GM21360 (cell line): Measurements from ENCODE around the gene GNRH2.
"Not testable (repeated sequence)": the region's sequence is repeated elsewhere in the genome, so short reads cannot be mapped to it uniquely, and the experiment has no call there.

Experiments used
- ATAC-seq: cut with Tn5 transposase; IDR thresholded peaks from one replicate; pipeline ENCODE4 v1.9.1; 2021; ENCODE audit warnings: mild to moderate bottlenecking, moderate library complexity; ENCODE audit not compliant: unreplicated experiment

The GNRH2 gene

GRCh38 chr20:3043322-3043721, at the start of gene GNRH2:
GNRH2 (plus strand) TSS chr20:3043622; CDS start chr20:3044415, 793 bp downstream.
- no peak for ATAC-seq

- ATAC-seq: no peak
Measured at GRCh38 chr20:2995796-2996195, 47.6 kb upstream of the GNRH2 start.

GRCh38 chr20:2998728-2999127, 44.7 kb upstream of the GNRH2 start:
- no peak for ATAC-seq

- no peak for ATAC-seq
Measured at GRCh38 chr20:3000852-3001523, 42.4 kb upstream of the GNRH2 start.

GRCh38 chr20:3003416-3003815, 40.0 kb upstream of the GNRH2 start:
- ATAC-seq: no peak

GRCh38 chr20:3010985-3011723, 32.3 kb upstream of the GNRH2 start:
- no peak for ATAC-seq

GRCh38 chr20:3011752-3012151, 31.7 kb upstream of the GNRH2 start:
- ATAC-seq: no peak

GRCh38 chr20:3013771-3014170, 29.7 kb upstream of the GNRH2 start:
- ATAC-seq: no peak

- ATAC-seq: no peak
Measured at GRCh38 chr20:3014179-3014578, 29.2 kb upstream of the GNRH2 start.

GRCh38 chr20:3014662-3015061, 28.8 kb upstream of the GNRH2 start:
- ATAC-seq: no peak

GRCh38 chr20:3015302-3015701, 28.1 kb upstream of the GNRH2 start:
- ATAC-seq: not testable (repeated sequence)

GRCh38 chr20:3021327-3021726, 22.1 kb upstream of the GNRH2 start:
- no peak for ATAC-seq

GRCh38 chr20:3021777-3022176, 21.6 kb upstream of the GNRH2 start:
- ATAC-seq: no peak

GRCh38 chr20:3022559-3023490, 20.6 kb upstream of the GNRH2 start:
- ATAC-seq: not testable (repeated sequence)

GRCh38 chr20:3027987-3028386, 15.4 kb upstream of the GNRH2 start:
- no peak for ATAC-seq

GRCh38 chr20:3031524-3032147, 11.8 kb upstream of the GNRH2 start:
- no peak for ATAC-seq

- no peak for ATAC-seq
Measured at GRCh38 chr20:3032624-3033023, 10.8 kb upstream of the GNRH2 start.

- ATAC-seq: no peak
Measured at GRCh38 chr20:3037654-3038053, 5.8 kb upstream of the GNRH2 start.

- no peak for ATAC-seq
Measured at GRCh38 chr20:3038454-3038853, 5.0 kb upstream of the GNRH2 start.

GRCh38 chr20:3039426-3039825, 4.0 kb upstream of the GNRH2 start:
- no peak for ATAC-seq

GRCh38 chr20:3040086-3040485, 3.3 kb upstream of the GNRH2 start:
- no peak for ATAC-seq
